ENCODE data around the gene PPP2R5C.

The PPP2R5C gene

DNA sequence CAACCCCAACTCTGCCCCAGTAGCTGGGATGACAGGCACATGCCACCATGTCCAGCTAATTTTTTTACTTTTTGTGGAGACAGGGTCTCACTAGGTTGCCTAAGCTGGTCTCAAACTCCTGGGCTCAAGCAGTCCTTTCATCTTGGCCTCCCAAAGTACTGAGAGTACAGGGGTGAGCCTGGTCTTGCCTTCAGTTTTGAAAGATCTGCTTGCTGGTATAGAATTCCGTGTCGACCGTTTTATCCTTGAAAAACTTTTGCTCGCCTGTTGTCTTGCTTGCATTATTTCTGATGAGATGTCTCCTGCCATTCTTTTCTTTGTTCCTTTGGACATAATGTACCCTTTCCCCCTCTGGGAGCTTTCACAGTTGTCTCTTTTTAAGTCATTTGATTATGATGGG, 110.8 kb downstream of the PPP2R5C start:
- DNase-seq = no peak

DNA sequence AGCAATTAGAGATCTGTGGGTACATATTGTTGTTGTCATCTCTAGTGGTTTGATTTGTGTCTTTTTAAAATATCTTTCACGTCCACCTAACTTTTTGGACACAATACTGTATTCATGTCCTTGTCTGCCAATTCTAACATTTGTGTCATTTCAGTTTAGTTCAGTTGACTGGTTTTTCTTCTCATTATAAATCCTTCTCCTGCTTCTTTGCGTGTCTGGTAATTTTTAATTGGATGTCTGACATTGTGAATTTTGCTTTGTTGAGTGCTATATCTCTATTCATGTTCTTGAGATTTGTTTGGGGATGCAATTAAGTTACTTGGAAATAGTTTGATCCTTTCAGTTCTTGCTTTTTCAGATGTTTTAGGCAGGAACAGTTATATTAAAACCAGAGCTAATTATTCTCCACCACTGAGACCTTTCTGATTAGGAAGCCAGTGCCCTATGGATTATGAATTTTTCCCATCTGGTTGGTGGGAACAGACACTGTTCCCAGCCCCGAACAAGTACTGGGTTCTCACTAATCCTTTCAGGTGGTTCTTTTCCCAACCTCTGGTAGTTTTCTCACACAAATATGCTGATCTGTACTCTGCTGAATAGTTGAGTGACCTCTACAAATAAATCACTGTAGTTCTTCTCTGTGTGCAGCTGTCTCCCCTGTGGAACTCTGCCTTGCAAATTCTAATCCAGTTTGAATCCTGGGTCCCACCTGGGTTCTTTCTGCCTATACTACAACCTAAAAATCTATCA, 111.7 kb downstream of the PPP2R5C start:
- DNase-seq = no peak

DNA sequence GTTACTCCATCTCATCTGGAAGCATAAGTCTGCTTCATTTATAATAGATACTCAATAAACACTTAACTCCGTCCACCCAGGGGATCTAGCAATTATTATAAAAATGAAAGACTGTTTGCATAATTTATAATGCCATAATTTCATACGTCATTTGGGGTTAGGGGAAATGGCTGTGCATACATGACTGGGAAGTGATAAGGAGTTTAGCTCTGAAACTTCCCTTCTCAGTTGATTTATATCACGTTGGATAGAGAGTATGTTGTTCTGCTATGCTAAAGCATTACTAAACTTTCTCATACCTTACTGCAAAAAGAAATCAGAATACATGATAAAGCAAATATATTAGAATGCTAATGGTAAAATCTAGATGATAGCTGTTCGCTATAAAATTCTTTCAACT, 112.5 kb downstream of the PPP2R5C start:
- peak; percentile 67 for DNase-seq

DNA sequence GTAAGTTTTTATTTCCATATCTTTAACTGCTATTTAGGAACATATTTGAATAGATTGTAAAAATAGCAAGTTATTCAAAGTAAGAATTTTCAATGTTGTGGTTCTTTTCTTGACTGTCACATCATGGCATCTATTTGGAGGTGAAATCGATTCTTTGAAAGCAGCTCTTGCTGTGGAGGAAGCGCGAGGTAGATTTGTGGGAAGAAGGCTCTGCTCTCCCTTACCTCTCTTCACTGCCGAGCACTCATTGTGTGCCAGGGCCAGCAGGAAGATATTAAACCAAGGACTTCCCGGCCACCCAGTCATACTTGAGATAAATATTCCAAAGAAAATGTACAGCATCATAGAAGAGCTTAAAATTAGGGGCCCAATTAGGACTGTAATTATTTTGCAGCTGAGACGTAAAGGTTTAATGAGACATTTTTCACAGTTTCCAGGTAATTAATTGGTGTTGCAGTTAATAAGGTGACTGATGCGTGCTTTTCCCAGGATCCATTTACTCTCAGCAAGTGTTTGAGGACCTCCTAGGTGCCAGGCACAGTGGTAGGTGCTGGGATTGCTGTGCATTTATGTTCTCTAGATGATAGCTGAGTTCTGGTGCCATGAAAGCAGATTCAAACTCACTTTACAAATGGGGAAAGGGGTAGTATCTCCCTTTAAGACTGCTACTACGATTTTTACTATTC, 113.7 kb downstream of the PPP2R5C start:
- no peak for DNase-seq

DNA sequence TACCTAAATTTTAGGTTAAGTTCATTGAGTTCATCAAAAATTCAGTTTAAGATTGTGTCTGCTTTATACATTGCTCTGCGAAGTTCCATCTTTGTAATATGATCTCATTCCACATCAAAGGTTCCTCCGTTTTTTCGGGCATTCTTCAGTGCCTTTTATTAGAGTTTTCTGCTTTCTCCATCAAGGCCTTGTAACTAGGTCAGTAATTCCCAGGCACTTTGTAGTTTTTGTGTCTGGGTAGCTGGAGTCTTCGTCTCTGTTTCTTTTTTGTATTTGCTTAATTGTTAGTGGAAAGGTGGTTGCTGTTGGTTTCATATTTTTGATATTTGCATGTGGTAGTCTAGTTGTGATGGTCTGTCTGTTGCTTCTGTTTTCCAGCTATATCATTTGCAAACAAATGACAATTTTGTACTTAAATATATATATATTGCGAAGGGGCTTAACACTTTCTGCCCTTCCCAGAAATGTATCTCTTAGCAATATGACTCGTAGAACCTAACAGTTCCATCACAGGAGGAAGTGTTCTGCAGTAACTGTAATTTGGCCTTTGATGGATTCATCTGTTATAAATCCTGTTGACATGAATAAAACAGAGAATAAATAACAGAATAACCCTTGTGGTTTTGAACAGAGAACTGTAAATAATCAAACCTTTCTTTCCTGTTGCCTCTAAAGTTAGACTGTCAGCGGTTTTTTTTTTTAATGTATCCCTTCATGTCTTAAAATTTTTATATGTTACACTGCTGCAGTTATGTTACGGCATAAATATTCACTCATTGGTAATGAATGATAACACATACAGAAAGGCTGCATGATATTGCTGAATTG, 114.4 kb downstream of the PPP2R5C start:
- DNase-seq = peak; percentile 24

DNA sequence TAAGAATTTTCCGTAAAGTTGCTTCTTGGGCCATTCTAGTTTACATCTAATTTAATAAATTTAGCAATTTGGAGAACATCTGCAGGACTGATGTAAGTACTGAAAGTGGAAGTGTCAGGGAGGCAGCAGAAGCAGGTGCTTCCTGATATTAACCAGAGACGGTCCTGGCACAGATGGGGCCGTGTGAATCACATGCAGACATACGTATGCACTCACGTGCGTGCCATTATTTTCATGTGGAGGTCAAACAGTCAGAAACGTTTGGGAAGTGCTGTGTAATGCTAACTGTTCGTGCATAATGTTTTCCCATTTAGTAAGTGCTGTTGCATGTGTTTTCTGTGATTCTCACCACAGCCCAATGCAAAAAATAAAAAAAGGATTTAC, 115.0 kb downstream of the PPP2R5C start:
- DNase-seq = peak; percentile 80

DNA sequence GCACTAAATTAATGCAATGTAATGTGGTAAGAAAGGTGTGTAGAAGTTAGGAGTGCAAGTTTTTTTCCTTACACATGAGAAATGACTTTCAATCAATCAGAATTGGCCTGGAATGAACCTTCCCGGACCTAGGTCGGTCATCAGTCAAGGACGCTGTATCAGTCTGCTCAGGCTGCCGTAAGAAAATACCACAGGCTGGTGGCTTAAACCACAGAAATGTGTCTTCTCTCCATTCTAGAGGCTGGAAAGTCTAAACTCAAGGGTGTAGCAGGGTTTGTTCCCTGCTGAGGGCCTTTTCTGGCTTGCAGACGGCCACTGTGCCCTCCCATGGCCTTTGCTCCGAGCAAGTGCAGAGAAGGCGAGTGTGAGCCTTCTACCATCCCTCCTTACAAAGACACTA, 116.3 kb downstream of the PPP2R5C start:
- no peak for DNase-seq

DNA sequence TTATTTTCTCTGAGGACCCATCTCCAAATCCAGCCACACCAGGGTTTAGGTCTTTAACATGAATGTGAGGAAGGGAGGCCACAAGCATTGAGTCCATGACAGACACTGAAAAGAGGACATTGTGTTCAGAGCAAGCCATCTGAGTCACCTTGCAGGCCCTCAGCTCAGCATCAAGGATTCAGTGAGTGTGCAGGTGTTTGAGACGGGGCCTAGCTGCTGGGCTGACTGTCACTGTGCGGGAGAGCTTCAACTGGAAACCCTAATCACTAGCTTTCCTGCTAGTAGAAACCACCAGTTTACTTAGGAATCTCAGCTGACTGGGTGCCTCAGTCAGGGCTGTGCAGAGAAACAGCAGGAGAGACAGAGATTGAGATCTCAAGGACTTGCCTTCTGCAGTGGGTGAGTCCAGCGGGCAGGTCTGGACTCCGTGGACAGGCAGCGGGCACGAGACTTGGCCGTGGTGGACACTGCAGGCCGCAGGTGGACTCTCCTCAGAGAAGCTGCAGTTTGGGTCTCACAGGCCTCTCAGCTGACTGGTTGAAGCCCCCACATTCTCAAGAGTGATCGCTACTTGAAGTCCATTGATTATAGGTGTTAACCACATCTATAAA, 116.8 kb downstream of the PPP2R5C start:
- no peak for DNase-seq

DNA sequence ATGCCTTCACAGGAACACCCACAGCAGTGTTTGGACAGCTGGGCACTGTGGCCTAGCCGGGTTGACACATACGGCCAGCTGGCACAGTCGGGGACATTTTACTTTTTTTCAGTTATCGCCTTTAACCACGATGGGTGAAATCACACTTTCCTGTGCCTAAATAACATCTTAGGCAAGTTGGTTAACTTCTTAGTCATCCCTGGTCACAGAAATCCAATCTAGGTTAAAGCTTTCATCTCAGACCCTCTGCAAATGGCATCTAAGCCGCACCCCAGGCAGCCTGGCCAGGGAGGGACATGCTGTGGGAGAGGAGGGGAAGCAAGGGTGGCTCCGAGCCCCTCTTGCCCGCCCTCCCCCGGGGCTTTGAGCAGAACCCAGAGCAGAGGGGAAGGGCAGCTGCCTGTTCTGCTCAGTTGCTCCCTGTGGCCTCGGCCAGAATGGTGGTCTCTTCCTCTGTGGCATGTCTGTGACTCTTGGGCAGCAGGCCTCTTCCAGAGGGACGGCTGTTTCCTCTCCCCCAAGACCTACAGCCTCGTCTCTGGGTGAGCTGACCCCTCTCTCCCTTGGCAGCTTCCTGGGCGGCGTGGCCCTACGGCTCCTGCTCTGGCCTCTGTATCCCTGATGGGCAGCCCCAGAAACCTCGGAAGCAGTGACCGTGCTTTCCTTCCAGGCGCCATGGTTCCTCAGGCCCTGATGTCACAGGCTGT, 117.5 kb downstream of the PPP2R5C start:
- no peak for DNase-seq

DNA sequence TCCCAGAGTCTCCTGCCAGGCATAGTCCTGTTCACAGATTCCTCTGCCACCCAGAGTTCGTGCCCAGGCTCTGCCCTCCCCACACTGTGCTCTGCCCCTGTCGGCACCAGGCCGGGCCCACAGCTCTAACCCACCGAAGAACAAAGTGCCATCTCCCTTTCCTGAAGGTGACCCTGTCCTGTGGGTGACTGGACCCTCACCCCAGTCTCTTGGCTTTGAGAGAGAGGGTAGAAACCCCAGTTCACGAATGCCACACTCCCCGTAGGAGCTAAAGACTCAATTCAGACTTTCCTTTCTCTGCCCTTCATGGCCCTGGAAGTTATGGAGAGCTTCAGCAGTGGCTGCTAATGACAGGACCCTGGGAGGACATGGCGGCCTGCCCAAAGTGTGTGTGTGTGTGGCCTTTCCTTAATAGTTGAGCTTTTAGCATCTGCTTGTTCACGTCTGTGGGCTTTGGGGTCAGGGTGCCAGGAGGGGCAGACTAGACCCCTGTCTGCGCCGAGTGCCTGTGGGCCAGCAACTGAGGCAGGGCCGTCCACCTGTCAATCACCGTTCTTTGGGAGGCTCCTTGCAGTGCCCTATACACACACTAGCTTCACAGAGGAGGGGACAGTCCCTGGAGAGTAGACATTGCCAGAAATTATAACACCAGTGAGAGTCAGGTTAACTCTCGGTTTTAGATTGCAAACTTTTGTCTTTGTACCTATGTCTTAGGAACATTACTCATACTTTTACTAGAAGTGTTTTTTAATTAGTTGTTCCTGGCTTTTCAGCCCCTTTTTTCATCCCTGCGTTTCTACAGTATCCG, 118.2 kb downstream of the PPP2R5C start:
- DNase-seq = no peak

DNA sequence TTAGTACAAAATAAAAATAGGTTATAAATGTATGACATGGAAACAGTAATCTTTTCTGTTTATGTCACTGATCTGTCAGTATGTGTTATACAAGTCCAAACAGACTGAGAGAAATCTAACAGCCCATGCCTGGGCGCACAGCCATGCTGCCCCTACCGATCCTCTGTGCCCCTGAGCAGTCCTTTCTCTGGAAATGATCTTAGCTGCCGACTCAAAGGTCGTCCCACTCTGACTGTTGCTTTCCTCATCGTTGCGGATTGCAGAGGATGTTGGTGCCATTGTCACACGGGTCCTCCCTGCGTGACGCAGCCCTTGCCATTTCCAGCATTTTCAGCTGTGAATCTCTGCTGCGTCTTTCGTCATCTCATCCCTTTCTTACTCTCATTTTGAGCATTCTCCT, 119.9 kb downstream of the PPP2R5C start:
- DNase-seq = no peak

DNA sequence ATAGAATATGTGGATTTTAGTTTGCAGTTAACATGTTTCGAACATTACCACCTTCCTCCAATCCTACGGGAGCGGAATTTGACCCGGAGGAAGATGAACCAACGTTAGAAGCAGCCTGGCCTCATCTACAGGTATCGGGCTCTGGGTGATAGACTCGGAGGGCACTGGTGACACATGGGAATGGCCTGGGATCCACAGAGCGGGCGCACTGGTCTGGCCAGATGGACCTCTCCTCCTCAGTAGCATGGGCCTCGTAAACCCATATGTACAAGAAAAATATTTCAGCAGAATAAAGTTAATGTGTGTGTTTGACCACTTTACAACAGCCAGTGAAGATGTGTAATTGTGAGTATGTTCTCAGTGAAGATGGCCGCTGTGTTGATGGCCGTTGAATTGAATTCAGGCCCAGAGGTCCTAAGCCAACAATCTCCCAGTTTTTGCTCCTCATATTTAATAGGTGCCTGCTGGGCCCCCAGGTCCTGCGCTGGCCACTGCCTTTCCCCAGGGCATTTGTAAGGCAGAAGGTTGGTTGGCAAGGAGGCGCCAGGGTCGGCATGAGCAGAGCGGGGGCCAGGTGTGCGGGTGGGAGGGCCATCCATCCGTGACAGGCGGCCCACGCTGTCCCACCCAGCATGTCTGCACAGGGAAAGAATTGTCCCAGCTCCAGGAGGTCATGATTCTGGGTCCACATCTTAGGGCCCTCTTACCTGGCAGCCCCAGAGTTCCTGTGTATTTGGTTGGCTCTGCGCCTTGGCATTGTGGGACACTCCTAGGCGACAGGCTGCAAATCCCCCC, 120.8 kb downstream of the PPP2R5C start:
- DNase-seq = no peak

DNA sequence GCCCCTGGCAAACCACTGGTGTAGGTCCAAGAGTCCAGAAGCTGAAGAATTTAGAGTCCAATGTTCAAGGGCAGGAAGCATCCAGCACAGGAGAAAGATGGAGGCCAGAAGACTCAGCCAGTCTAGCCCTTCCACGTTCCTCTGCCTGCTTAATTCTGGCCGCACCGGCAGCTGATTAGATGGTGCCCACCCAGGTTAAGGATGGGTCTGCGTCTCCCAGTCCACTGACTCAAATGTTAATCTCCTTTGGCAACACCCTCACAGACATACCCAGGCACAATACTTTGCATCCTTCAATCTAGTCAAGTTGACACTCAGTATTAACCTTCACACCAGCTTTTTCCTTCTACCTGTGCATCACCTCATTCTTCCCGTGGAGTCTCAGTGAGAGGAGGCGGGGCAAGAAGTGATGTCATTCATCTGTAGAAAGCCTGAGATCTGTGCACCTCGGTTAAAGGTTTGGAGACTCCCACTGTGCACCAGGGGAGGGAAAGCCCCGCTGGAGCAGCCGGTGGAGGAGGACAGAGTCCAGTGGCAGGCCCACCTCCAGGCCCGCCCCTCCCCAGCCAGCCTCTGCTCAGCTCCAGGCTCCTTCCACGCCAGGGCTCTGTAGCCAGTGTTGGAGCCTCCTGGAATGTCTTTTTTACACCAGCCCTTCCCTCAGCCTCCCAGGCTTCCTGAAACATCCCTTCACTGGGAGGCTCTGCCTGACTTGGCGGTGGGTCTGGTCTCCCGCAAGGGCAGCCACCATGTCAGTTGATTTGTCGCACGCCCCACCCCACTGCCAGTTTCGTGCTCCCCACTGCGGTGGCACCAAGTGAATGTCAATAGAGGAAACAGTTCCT, 122.8 kb downstream of the PPP2R5C start:
- no peak for DNase-seq

DNA sequence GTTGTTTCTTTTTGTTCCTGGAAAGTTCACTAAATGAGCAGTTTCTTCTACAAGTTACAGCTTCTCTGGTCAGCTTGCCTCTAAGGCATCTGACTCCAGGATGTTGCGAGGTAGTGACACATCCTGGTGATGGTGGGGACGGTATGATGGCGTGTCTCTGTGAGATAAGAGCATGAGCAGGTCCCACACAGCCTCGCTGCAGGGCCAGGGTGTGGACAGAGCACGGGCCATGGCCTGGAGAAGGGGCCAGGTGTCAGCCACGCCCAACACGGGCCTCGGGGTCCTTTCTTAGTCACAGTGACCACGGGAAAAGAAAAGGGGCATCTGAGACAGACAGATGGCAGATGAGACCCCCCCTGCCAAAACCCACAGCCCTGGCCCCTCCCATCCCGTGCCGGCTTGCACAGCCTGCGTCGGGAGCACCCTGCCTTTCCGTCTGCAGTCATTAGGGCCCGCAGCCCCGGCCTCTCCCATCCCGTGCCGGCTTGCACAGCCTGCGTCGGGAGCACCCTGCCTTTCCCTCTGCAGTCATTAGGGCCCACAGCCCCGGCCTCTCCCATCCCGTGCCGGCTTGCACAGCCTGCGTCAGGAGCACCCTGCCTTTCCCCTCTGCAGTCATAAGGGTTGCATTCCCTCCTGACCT, 123.5 kb downstream of the PPP2R5C start:
- no peak for DNase-seq

DNA sequence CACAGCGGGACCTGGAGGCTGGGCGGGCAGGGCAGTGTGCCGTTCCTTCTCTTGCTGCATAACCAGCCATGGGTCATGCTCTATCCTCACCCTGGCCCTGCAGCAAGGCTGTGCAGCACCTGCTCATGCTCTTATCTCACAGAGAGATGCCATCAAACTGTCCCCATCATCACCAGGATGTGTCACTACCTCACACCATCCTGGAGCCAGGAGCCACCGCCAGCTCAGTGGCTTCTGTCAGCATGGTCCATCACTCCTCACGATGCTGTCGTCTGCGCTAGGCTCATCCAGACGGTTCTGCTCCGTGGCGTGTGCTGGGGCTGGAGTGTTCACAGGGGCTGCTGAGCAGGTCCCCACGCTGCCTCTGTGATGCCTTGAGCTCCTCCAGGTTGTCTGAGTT, 125.7 kb downstream of the PPP2R5C start:
- DNase-seq = no peak

DNA sequence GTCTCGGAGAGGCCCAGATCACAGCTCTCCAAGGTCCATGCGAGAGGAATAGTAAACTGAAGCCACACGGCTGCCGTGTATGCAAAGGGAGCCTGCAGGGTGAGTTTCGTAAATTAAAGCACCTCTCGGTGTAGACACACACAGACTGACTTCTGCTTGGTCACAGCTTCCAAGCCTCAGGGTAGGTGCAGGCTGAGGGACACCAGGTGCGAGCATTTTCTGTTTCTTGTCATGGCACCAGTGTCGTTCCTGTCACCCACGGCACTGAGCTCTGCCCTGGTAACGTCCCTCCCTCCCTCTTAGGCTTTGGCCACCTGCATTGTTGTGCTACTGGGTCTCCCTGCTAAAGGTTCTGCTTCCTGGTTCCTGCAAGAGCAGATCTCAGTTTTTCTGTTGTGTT, 126.7 kb downstream of the PPP2R5C start:
- no peak for DNase-seq

DNA sequence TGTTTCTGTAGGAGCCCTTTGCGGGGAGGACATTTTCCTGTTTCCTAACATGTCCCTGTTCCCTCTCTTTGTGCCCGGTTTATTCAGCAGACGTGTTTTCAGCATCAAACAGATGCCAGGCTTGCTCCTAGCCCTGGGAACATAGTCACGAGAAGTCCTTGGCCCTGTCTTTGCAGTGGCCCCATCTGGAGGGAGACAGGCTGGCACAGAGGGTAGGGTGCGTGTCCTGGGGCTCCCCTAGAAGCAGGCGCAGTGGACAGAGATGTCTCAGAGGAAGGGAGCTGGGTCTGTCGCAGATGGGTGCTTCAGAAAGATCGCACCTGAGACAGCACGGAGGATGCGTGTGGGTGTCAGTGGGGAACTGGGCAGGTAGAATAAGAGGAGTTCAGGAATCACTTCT, 127.9 kb downstream of the PPP2R5C start:
- no peak for DNase-seq

DNA sequence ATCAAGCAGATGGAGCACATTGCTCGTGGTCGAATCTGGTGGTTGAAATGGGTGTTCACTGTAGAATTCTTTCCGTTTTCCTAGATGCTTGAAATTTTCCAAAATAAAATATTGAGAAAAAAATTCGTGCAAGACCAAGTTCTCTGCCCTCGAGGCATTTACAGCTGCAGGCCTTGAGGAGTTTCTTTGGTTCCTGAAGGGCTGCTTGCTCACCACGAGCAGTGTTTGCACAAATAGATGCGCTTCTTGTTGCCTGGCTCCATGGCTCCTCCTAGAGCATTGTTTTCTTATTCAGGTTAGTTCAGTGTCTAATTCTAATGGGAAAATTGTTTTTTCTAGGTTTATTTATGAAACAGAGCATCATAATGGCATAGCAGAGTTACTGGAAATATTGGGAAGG, 128.4 kb downstream of the PPP2R5C start:
- no peak for DNase-seq

DNA sequence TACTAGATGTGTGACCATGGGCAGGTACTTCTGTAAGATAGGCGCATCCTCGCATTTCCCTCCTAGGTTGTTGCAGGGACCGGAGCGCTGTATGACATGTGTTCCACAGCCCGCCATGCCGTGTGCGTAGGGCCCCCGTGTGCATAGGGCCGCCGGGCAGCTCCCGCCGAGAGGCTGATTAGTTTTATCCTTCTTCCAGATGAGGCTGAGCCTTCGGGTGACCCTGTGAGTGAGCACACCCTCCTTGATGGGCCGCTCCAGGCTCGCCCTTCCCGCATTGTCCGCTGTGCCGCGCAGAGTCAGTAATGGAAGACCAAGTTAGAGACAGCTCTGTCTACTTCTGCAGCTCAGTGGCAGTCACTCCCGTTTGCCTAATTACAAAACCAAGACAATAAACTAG, 130.0 kb downstream of the PPP2R5C start:
- no peak for DNase-seq

DNA sequence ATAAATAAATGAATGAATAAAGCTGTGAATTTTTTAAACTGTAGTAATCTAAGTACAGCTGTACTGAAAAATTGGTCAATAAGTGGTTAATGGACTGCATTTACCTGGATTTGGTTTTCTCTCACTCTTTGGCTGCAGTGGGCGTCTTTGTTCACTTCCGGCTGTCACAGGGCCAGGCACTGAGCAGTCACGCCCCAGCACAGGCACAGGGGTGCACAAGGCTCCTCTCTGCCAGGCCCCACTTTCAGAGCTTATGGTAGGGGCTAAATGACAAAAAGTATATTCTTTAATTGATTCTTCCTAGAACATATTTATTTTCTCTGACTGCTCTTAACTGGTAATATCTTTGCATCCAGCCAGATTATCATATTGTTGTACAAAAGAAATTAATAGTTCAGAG, 132.2 kb downstream of the PPP2R5C start:
- no peak for DNase-seq
